NOMO-1 (cell line): Measurements from ENCODE around the gene GNG12.
"Not testable (repeated sequence)": the region's sequence is repeated elsewhere in the genome, so short reads cannot be mapped to it uniquely, and the experiment has no call there.

ENCODE experiments used
- DNase-seq, 2 experiments: peaks; one replicate each; lab custom pipeline; 2025; ENCODE audit not compliant: unreplicated experiment in 2 of 2; lab: John Stamatoyannopoulos, UW

Gene GNG12

GRCh38 chr1:67736750-67737149, 96.5 kb downstream of the GNG12 start:
- DNase-seq = no peak

- DNase-seq = no peak
These were observed 97.2 kb downstream of the GNG12 start for GRCh38 chr1:67735806-67736627.

- no peak for DNase-seq
These were observed 98.1 kb downstream of the GNG12 start for GRCh38 chr1:67735206-67735605.

- no peak for DNase-seq
These were observed 99.0 kb downstream of the GNG12 start for GRCh38 chr1:67734323-67734690.

- no peak for DNase-seq
These were observed 99.5 kb downstream of the GNG12 start for GRCh38 chr1:67733681-67734322.

- DNase-seq = peak; percentile 11 to 33
These were observed 100.5 kb downstream of the GNG12 start for GRCh38 chr1:67732750-67733151.

GRCh38 chr1:67731322-67731721, 101.9 kb downstream of the GNG12 start:
- no peak for DNase-seq

- DNase-seq = not testable (repeated sequence)
These were observed 103.0 kb downstream of the GNG12 start for GRCh38 chr1:67730312-67730711.

- no peak for DNase-seq
These were observed 103.4 kb downstream of the GNG12 start for GRCh38 chr1:67729872-67730271.

GRCh38 chr1:67726224-67726623, 107.0 kb downstream of the GNG12 start:
- no peak for DNase-seq

GRCh38 chr1:67724928-67725560, 108.2 kb downstream of the GNG12 start:
- DNase-seq = no peak

- no peak for DNase-seq
These were observed 109.6 kb downstream of the GNG12 start for GRCh38 chr1:67723620-67724019.

GRCh38 chr1:67723126-67723525, 110.1 kb downstream of the GNG12 start:
- no peak for DNase-seq

GRCh38 chr1:67722292-67722944, 110.8 kb downstream of the GNG12 start:
- no peak for DNase-seq

- DNase-seq = no peak
These were observed 111.5 kb downstream of the GNG12 start for GRCh38 chr1:67721650-67722291.

GRCh38 chr1:67721112-67721511, 112.2 kb downstream of the GNG12 start:
- no peak for DNase-seq

GRCh38 chr1:67719329-67720196, 113.7 kb downstream of the GNG12 start:
- DNase-seq = no peak

- no peak for DNase-seq
These were observed 115.4 kb downstream of the GNG12 start for GRCh38 chr1:67717876-67718275.

GRCh38 chr1:67716800-67717199, 116.5 kb downstream of the GNG12 start:
- DNase-seq = no peak

GRCh38 chr1:67715819-67716218, 117.4 kb downstream of the GNG12 start:
- no peak for DNase-seq
